Measurements from ENCODE around the gene REN.

Gene REN

DNA sequence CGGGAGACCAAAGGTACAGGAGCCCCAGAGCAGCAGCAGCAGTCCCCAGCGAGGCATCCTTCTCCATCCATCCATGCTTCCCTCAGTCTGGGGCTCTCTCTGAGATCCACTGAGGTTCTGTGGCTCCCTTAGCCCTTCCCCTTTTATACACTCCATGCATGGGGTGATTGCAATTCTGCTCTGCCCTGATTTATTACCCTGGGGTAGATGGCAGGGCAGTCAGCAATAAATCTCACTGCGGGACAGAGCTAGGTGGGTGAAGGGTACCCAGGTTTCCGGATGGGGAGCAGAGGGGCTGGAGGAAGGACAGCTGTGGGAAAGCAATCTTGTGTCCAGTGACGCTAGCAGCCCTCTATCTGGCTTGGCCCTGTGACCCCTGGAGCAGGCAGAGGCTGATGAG is at the start of gene REN:
TSS of gene REN (minus strand) at position 119 of the 400 bp plus-strand sequence. CDS start at position 75, 44 bp downstream.
- no peak for DNase-seq

DNA sequence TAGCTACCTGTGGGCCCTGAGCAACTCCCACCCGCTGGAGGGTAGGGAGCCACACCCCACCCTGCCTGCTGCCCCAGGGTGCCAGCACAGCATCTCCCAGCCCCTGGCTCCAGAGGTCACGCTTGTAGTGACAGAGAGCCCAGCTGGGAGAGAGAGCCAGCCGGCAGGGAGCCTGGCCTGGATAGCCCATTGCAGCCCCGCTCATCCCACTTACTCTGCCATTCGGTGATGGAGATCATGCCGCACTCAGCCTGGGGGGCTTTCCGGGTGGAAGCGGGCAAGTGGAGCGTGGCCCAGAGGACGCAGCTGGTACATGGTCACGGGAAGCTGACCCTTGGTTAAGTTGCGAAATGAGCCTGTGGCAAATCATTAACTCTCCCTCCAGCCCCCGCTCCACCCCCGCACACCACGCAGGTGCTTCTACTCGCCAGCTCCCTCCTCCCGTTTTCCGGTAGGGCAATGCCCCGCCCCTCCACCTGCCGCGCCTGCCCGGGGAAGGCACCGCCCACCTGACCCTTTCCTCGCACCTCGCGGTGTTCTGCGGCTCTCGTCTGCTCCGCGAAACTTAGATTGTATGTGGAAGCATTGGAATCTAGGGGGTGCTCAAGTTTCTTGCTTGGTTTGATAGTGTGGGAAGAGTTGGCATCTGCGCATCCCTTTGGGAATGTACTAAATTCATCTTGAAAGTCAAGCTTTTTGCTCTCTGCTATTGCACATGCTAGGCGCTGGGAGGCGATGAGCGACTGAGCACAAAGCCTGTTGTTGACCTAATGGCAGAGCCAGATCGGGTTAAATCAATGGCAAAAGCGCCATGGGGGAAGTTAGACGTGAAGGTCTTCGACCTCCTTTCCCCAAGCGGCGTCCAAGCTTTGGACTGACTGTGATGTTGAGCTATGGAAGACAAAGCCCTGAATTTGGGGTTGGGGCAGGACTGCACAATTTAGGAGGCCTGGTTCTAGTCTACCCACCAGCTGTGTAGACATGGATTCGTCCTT is 47.8 kb upstream of the REN start, which contains the start of gene GOLT1A:
TSS of gene GOLT1A (minus strand) at position 321 of the 995 bp plus-strand sequence. CDS start at position 239, 82 bp downstream.
- no peak for DNase-seq

DNA sequence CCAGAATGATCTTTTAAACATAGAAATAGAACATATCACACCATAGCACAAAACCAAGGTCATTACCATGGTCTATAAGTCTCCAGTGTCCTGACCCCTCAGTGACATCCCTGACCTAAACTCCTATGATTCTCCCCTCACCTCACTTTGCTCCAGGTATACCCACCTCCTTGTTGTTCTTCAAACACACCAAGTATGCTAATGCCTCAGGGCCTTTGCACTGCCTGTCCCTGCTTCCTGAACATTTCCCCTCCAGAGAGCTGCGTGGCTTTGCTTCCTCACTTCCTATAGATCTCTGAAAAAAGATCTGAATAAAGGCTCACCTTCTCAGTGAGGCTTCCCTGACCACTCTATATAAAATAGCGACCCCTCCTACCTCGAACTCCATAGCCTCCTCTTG is 46.6 kb upstream of the REN start:
- no peak for DNase-seq

DNA sequence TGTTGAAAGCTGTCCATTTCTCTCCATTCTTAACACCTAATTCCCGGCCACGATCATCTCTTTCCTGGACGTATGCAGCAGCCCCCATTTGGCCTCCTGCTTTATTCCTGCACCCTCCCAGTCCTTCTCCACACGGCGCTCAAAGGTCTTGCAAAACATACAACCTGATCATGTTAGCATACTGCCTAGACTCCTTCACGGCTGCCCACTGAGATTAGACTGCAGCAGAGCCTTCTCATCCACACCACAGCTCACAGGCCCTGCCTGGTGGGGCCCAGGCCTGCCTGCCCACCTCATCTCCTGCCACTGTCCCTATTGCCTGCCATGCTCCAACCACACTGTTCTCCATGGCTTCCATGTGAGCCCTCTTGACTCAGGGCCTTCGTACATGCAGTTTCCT is 44.9 kb upstream of the REN start:
- no peak for DNase-seq

DNA sequence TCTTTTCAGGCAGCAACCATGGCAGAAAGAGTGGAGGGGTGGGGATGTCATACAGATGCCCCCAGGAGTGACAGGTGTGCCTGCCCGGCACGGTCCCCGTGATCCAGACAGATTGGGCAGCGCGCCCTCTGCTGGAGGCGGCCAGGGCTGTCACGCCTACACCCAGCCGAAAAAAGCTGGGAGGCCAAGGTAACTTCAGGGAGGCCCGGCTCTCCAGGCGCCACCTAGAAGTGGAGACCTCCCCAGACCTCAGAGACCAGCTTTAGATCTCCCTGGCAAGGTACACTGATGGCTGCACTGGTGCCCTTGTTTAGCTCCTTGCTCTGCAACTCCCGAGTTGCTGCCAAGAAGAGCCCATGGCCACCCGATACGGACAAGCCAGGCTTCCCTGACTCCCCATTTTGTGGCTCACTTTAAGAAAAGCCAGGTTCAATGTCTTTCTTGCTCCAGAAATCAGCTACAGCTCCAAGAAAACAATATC is 41.0 kb upstream of the REN start:
- DNase-seq, result no peak

DNA sequence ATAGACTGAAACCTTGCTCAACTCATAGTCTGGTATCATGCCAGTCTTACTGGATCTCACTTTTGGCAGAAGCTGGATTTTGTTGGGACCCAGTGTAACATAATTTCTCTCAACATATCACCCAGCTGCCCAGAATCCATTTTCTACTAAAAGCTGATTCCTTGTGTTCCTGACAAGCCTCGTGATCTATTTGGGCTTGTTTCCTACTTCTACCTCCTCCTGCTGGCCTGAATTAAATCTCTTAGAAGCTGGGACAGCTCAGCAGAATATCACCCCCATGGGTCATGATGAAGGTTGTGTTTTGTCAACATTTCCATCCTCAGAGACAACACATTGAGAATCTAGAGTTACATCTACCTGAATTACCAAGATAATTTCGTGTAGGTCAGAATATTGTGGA is 40.0 kb upstream of the REN start:
- DNase-seq, result no peak

DNA sequence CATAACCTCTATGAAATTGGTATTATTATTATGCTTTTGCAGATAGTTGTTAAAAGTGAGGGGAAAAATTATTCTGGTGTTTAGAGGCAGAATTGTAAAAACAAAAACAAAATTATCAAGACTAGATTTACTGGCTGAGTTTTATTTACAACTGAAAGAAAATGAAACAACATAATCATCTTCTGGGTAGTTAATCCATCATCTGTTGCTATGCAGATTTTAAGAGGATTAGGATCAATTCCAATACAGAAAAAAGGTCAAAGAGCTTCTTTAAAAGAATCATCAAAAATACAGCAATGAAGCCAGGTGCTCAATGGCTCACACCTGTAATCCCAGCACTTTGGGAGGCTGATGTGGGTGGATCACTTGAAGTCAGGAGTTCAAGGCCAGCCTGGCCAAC is 39.3 kb upstream of the REN start:
- no peak for DNase-seq

DNA sequence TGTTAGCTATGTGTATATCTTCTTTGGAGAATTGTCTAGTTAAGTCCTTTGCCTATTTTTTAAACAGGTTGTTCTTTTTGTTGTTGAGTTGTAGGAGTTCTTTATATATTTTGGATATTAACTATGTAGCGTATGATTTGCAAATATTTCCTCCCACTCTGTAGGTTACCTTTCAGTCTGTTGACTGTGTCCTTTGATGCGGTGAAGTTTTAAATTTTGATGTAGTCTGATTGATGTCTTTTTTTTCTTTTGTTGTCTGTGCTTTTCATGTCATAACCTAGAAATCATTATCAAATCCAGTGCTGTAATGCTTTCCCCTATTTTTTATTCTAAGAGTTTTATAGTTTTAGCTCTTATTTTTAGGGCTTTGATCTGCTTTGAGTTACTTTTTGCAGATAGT is 38.8 kb upstream of the REN start:
- no peak for DNase-seq

DNA sequence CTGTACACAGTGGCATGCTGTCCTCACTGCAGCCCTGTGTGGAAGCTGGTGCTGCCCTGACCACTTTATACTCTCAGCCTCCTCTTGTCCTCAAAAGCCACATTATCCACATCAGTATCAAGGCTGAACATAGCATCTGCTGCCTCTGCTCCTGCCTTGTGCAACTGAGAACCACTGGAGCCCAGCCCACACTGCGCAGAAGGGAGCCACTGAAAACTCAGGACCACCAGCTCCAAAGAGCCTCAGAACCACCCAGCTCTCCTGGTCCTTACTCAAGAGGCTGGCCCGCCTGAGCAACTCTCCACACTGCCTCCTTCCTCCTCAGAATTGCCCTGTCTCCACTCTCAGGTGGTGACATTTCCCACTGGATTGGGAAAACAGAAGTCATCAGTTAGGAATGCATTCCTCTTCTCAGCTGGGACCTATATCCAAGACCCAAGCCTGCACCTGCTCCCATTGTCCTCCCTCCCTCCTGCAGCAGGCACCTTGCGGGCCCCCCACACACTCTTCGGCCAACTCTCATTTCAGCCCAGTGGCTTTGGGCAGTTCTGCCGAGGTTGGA is 37.1 kb upstream of the REN start:
- no peak for DNase-seq

DNA sequence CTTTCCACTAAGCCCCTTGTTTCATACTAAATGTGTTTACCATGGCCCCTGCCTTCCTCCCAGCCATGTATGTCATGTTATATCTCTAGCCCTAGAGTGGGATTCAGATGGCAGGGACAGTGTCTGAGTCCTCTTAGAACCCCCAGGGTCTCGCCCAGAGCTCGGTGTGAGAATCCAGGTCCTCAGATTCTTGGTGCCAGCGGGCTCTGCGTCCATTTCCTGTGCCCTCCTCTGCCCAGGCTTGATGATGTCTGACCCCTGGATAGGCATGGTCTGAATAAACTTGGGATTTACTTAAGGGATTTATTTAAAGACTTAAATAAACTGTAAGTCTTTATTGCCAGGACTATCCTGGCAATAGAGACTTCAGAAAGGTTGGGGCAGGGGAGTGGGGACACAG is 36.3 kb upstream of the REN start:
- no peak for DNase-seq

DNA sequence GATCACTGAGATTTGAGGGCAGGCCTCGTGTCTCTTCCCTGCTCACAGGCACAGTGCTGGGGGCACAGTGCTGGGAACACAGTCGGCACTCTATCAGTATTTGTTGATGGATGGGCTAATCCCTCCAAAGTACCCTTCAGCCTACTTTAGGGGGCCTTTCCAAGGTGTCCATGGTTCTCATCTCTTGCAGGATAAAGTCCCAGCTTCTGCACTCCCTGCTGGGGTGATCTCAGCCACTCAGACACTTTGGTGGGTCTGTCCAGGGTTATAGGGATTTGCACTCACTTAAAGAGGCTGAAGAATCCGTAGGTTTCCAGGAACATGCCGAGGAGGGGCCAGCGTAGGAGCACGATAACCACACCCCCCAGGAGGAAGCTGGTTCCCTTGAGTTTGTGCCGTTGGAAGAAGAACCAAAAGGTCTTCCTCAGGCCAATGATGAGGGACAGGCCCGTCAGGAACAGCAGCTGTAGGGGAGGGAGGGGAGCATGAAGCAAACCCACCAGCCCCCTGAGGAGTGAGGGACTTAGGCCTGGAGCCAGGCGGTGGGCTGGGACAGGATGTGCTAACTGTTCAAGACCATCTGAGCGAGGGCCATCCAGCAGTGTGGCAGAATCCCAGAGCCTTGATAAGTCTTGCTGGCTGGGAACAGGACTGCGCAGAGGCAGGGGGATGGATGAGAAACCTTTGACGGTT is 35.4 kb upstream of the REN start:
- no peak for DNase-seq

DNA sequence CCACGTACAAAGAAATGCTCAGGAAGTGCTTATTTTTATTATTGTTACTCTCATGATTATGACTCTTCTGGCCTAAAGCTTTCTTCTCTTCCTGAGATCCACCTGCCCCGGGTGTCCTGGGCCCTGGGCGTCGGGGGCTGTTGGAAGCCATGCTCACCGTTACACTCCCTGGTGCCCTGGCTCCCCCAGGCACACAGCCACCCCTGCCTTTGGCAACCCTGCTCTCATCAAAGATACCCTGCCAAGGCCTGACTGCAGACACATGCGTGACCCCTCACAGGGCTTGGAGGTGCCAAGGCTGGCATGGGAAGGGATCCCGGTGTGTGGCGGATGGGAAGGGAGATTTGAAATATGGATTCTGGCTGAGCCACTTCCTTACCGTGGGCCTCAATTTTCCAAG is 33.4 kb upstream of the REN start:
- DNase-seq, result no peak

DNA sequence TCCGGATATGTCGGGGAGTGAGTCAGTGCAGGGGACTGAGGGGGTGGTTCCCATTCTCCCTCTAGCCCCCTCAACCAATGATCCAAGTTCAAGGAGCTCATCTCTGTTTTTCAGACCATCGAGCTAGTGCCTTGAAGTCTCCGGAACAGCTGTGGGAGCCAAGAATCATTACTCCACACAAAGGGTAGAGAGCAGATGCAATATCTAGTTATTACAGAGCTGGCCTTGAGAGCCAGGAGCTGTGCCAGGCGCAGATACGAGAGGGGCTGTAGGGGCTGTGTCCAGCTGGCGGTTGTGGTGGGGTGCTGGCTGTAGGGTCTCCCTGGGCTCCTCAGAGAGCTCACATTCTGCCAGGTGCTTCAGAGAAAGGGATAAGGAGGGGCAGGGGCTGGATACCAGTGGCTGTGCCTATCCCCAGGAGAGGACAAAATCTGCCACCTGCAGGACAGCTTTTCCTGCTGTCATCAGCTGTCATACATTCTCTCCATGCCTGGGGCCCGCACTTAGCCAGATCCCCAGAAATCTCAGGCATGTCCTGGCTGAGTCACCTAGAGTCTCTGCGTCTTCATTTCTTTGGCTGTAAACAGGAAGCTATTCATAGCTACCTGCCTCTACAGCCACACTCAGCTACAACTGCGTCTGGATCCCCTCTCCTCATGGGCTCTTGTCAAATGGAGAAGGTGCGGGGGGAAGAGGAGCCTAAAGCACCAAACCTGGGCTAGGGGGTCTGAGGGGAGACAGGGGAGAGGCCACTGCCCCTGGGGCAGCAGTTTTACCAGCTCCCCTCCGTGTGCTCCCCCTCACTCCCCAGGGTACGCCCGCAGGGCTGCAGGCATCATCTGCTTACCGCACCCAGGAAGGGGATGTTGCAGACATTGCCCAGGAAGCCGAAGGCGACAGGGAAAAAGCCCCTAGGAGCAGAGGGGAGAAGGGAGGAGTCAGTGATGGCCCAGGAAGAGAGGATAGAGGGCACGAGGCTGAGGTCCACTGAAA is 32.5 kb upstream of the REN start:
- no peak for DNase-seq

DNA sequence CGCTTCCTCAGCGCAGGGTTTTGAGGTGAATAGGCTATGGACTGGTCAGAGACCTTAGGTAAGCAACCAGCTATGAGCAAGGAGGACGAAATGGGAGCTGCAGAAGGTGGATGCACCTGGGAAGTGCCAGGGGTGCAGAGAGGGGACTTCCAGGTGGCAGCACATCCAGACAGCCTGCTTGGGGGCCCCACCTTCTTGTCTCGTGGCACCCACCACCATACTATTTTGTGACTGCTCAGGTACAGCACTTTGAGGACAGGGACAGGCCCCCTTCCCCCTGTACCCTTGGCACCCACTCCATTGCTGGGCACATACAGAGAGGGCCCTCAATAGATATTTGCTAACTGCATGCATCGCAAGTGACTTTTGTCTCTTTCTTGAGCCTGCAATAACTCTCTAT is 30.9 kb upstream of the REN start:
- no peak for DNase-seq

DNA sequence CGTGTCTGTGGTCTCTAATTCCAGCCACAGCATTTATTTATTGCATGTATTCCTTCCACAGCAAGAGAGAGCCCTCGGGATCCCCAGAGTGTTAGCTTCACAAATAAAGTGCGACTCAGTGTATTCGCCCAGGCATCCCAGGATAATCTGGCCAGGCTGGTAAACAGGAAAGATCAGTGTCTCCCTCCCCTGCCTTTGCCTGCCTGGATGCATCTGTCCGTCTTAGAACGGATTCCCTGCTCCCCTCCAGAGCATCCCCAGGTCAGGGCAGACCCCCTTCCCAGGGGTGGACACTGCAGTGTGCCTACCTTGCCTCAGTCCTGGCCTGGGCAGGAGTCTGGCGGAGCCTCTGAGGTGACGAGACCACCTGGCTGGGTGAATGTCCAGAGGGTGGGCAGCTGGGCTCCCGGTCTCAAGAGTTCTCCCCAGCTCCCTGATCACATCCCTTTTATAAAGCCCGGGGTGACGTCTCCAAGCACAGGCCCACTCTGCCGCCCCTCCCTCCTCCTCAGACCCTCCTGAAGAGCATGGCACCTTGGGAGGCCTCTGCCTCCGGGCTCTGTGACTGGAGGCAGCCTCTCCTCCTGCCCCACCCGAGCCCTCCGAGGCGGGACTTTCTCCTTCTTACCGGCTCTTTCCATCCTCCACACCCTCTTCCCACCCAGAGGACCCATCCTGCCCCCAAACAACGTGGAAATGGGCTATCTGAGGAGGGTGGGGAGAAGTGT is 30.1 kb upstream of the REN start, which contains the start of gene KISS1:
TSS of gene KISS1 (minus strand) at position 424 of the 728 bp plus-strand sequence. CDS start 3,615 bp downstream, outside the sequence.
- DNase-seq, result no peak

DNA sequence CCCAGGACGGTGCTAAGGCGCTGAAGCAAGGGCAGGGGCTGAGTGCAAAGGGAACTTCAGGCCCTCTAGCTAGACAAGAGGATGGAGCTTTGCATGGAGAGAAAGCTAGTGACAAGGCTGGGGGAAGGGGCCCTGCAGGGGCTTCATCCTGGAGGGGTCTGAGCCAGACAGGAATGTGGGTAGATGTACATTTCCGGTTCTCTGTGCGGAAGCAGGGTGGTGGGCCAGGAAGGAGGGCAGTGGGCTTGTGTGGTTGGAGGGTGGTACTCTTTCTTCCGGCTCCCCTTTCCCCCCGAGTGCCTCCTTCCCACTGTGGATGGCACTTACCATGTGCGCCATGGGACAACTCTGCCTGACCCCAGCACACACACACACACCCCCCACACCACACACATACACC is 28.6 kb upstream of the REN start:
- no peak for DNase-seq

DNA sequence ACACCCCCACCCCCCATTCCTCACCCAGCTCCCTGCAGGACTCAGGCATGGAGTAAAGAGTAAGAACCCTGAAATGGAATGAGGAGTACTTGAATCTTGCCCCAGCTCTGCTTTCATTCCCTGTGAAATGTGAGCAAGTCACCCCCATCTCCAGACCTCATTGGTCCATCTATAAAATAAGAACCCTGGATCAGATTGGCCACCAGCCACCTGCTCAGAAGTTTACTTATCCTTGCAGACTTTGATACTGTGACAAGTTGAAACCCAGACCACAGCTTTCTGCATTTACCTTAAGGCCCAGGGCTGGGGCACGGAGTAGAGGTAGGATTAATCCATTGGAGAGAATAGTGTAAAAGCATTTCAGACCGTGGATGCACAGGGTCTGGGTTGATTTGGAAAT is 27.9 kb upstream of the REN start:
- no peak for DNase-seq

DNA sequence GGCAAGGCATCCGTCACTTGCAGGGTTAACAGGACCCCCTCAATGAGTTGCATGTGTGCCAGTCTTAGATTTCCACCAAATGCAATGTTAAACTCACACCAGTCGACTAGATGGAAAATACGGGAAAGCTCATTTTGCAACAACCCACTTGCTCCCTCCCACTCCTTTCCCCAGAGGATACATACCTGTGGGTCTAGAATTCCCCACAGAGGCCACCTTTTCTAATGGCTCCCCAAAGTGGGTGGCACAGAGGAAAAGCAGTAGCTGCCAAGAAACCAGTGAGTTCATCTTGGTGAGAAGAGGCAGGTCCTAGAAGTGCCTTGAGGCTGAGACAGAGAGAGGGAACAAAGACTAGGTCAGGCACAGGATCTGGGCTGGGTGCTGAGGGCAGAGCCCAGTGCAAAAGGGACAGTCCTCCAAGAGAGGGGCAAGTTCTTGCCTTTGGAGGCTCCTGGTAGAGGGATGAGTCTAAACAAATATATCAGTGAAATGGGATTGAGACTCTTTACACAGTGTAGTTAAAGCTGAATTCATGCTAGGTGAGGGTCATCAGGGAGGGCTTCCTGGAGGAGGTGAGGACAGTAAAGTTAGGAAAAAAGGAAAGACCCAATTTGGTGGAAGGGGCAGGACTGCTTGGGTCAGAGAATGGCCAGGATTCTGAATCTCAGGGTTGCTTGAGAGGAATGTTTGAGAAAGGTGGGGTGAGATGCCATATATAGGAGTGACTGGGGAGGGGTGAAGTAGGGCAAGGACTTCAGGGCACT is 26.6 kb upstream of the REN start:
- no peak for DNase-seq

DNA sequence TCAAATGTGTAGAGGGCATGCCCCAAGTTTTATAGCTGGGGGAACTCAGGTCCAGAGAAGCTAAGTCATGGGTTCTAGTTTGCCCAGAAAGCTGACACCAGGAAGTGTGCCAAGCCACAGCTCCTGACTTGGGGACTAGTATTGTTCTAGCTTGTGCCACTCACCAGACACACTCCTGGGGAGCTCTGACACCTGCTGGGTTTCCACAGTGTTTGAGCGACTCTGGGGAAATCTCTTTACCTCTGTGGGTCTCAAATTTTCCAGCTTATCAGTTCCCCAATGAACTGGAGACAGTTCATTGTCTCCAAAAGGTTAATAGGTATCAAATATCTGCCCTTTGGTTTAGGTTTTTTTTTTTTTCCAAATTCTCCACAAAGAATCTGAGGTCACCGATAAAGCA is 25.9 kb upstream of the REN start:
- no peak for DNase-seq

DNA sequence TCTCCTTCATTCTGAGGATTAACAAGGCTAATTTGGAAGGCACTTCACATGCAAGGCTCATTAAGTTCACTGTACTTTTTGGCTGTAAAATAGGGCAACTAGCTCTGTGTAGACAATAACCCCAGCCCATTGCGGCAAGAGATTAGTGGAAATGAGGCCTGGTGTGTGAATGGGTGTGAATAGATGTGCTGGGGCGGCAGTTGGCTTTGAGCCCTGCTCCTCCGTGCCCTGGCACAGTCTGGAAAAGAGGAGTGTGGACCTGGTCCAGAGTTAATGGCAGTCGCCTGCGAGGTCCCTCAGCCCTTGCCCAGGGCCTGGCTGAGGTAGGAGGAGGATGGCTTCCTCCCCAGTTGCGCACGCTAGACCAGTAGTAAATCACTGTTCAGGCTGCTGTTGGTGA is 25.3 kb upstream of the REN start:
- DNase-seq, result peak; percentile 50
